SK-N-SH (cell line): Measurements from ENCODE around the gene EFCAB6. TPM values are rescaled to one million over a fixed set of nuclear protein-coding genes. Genes with fewer than 3 reads are reported as not detected.

Source experiments
- CTCF ChIA-PET: fragments of 300-600, 350-600 bp; formaldehyde crosslinking; extraction: SDS; loops from one replicate; lab custom pipeline; 2021; lab: Yijun Ruan, JAX
- POLR2A ChIA-PET: fragments of 350-600 bp; sonication (Branson Sonifier 250); formaldehyde crosslinking; extraction: SDS; loops from one replicate; lab custom pipeline; 2020; ENCODE audit warnings: antibody characterized with exemption, inconsistent platforms; lab: Yijun Ruan, JAX
- DNase-seq: peaks from one replicate; pipeline ENCODE4 v3.0.0; 2012
- H2AFZ ChIP-seq: fragments of 200-600 bp; sonication (generic); 2 replicates; pipeline ENCODE4 v1.8.1; 2016; ENCODE audit warnings: antibody characterized with exemption, mild to moderate bottlenecking, low read depth
- H3F3A ChIP-seq: fragments of 200-600 bp; sonication (generic); replicated peaks from 2 replicates; pipeline ENCODE3; 2016; ENCODE audit warnings: antibody characterized with exemption, mild to moderate bottlenecking; ENCODE audit not compliant: insufficient read depth
- H3K27ac ChIP-seq, 2 experiments: fragments of 200-500 bp in 1 of 2; fragments of 200-600 bp in 1 of 2; sonication (Bioruptor generic) in 1 of 2; sonication (generic), shearing (Covaris generic) in 1 of 2; 2 replicates each; pipeline versions ENCODE4 v1.5.1 to v1.6.1; 2014 to 2016; ENCODE audit warnings: low read depth in 2 of 2, inconsistent platforms in 1 of 2, low read length in 1 of 2, mild to moderate bottlenecking in 1 of 2, mixed read lengths in 1 of 2
- H3K27me3 ChIP-seq: fragments of 200-600 bp; sonication (generic), shearing (Covaris generic); 2 replicates; pipeline ENCODE4 v1.6.1; 2016; ENCODE audit warnings: mixed run types; ENCODE audit not compliant: insufficient read depth
- H3K36me3 ChIP-seq, 2 experiments: fragments of 200-500 bp in 1 of 2; fragments of 200-600 bp in 1 of 2; sonication (Bioruptor generic) in 1 of 2; sonication (generic) in 1 of 2; replicated peaks in 1 of 2; 2 replicates each; pipeline versions ENCODE3 to v1.5.1; 2014 to 2016; ENCODE audit warnings: low read length in 1 of 2, mild to moderate bottlenecking in 1 of 2; ENCODE audit not compliant: insufficient read depth in 2 of 2, control insufficient read depth in 1 of 2
- H3K4me1 ChIP-seq, 2 experiments: fragments of 200-500 bp in 1 of 2; fragments of 200-600 bp in 1 of 2; sonication (Bioruptor generic) in 1 of 2; sonication (generic), shearing (Covaris generic) in 1 of 2; 2 replicates each; pipeline versions ENCODE4 v1.5.1 to v1.6.1; 2014 to 2016; ENCODE audit warnings: low read depth in 1 of 2, low read length in 1 of 2, mixed run types in 1 of 2; ENCODE audit not compliant: insufficient read depth in 2 of 2, control insufficient read depth in 1 of 2
- H3K4me2 ChIP-seq: fragments of 200-600 bp; sonication (generic), shearing (Covaris generic); 2 replicates; pipeline ENCODE4 v1.6.1; 2017; ENCODE audit warnings: mixed run types
- H3K4me3 ChIP-seq, 2 experiments: fragments of 200-500 bp in 1 of 2; fragments of 200-600 bp in 1 of 2; sonication (Bioruptor generic) in 1 of 2; sonication (generic), shearing (Covaris generic) in 1 of 2; 2 replicates each; pipeline versions ENCODE4 v1.5.1 to v1.8.1; 2014 to 2016; ENCODE audit warnings: low read depth in 2 of 2, inconsistent platforms in 1 of 2, low read length in 1 of 2, mild to moderate bottlenecking in 1 of 2, mixed read lengths in 1 of 2, moderate library complexity in 1 of 2
- H3K79me2 ChIP-seq: fragments of 200-600 bp; sonication (generic); 2 replicates; pipeline ENCODE4 v1.8.1; 2017; ENCODE audit warnings: mild to moderate bottlenecking; ENCODE audit not compliant: insufficient read depth
- H3K9ac ChIP-seq: fragments of 200-600 bp; sonication (generic); 2 replicates; pipeline ENCODE4 v1.6.1; 2017; ENCODE audit warnings: mixed run types
- H3K9me2 ChIP-seq: fragments of 200-600 bp; sonication (generic); 2 replicates; pipeline ENCODE4 v1.6.1; 2017; ENCODE audit warnings: mixed run types
- H3K9me3 ChIP-seq: fragments of 200-600 bp; sonication (generic); 2 replicates; pipeline ENCODE4 v1.6.1; 2017; ENCODE audit warnings: mixed run types, mild to moderate bottlenecking, moderate library complexity
- H4K20me1 ChIP-seq: fragments of 200-600 bp; sonication (generic); 2 replicates; pipeline ENCODE4 v1.6.1; 2017; ENCODE audit warnings: mild to moderate bottlenecking, mixed run types; ENCODE audit not compliant: insufficient read depth
- CHD2 ChIP-seq: fragments of 150-350 bp; IDR thresholded peaks from 2 replicates; pipeline ENCODE4 v1.6.1; 2018; ENCODE audit warnings: low read length; ENCODE audit not compliant: partially characterized antibody
- FOXJ3 ChIP-seq: sonication (generic); formaldehyde crosslinking; IDR thresholded peaks from 2 replicates; pipeline ENCODE4 v1.5.1; 2020; ENCODE audit warnings: mild to moderate bottlenecking, missing genetic modification reagents
- GABPA ChIP-seq: IDR thresholded peaks from 2 replicates; pipeline ENCODE4 v1.4.0; 2012; ENCODE audit warnings: low read depth, mild to moderate bottlenecking
- MAX ChIP-seq: IDR thresholded peaks from 2 replicates; pipeline ENCODE4 v1.4.0; 2012; ENCODE audit warnings: low read depth
- MEF2A ChIP-seq: IDR thresholded peaks from 2 replicates; pipeline ENCODE4 v1.4.0; 2012; ENCODE audit warnings: low read depth, borderline replicate concordance
- NFIC ChIP-seq: IDR thresholded peaks from 2 replicates; pipeline ENCODE4 v1.4.0; 2012; ENCODE audit warnings: borderline replicate concordance
- RFX5 ChIP-seq: IDR thresholded peaks from 2 replicates; pipeline ENCODE4 v1.6.1; 2012; ENCODE audit warnings: mild to moderate bottlenecking, improper control_type of control experiment, low read length
- RXRA ChIP-seq: IDR thresholded peaks from 2 replicates; pipeline ENCODE4 v1.4.0; 2012; ENCODE audit warnings: low read depth, mild to moderate bottlenecking, borderline replicate concordance
- SIN3A ChIP-seq: IDR thresholded peaks from 2 replicates; pipeline ENCODE4 v1.6.1; 2012; ENCODE audit warnings: low read depth, mild to moderate bottlenecking, low read length, moderate library complexity, borderline replicate concordance
- SMC3 ChIP-seq: IDR thresholded peaks from 2 replicates; pipeline ENCODE4 v1.6.1; 2012; ENCODE audit warnings: low read depth, low read length, improper control_type of control experiment
- TCF12 ChIP-seq: IDR thresholded peaks from 2 replicates; pipeline ENCODE4 v1.4.0; 2012
- TEAD4 ChIP-seq: IDR thresholded peaks from 2 replicates; pipeline ENCODE4 v1.4.0; 2012; ENCODE audit warnings: mild to moderate bottlenecking, borderline replicate concordance; ENCODE audit not compliant: insufficient read depth
- USF1 ChIP-seq: IDR thresholded peaks from 2 replicates; pipeline ENCODE4 v1.4.0; 2012; ENCODE audit warnings: low read depth, borderline replicate concordance
- WGBS: methylation state at CpG from one replicate; pipeline ENCODE4 v1.1.6; 2017; ENCODE audit warnings: low lambda C conversion rate; 5-methylcytosine and 5-hydroxymethylcytosine counted together
- polyA plus RNA-seq, 3 experiments: library from polyadenylated mRNA; depleted of rRNA; stranded (reverse); fragments of >200 nt; gene quantifications; 2 replicates each; pipeline ENCODE4 v1.2.3, GENCODE V29; 2012

Gene EFCAB6
- polyA plus RNA-seq, 1 of the 3 experiments (the other 2 are of a cell fraction) = 0.46 TPM

- Histone ChIP-seq H3K4me3 (no peak overlapping the region), H3K36me3 (no peaks in the 10 kb centered on the region), H3F3A (no peaks in the 10 kb centered on the region), H3K9me3 (no peaks in the 10 kb centered on the region), H3K4me1 (no peaks in the 10 kb centered on the region), H3K27me3 (no peaks in the 10 kb centered on the region), H4K20me1 (no peaks in the 10 kb centered on the region), H3K79me2 (no peaks in the 10 kb centered on the region), H3K9ac (no peak overlapping the region), H3K9me2 (no peaks in the 10 kb centered on the region), H3K27ac (no peak overlapping the region; a peak in 1 of 4 replicates), H3K4me2 (no peak overlapping the region), H2AFZ (no peak overlapping the region)
- no peak for TF ChIP-seq MEF2A
- ChIA-PET POLR2A (interaction anchor here (0.6 kb wide), 1 partner anchor 9 kb away, joined by 4 read pairs; no protein-coding TSS in a partner anchor), CTCF (interaction anchor here (0.6 kb wide), 1 partner anchor 1992 kb away, joined by 3 read pairs; no protein-coding TSS in a partner anchor)
- 54% methylated on average over 1 of the region's 1 CpG for WGBS
- DNase-seq = no peak
Measured at GRCh38 chr22:43720716-43721115, 91.4 kb downstream of the EFCAB6 start.

GRCh38 chr22:43714104-43714503 is 98.0 kb downstream of the EFCAB6 start:
- Histone ChIP-seq H3K4me3 (no peak overlapping the region), H3K4me1 (no peaks in the 10 kb centered on the region), H3K9me3 (no peaks in the 10 kb centered on the region), H3K9ac (no peak overlapping the region), H3K36me3 (no peaks in the 10 kb centered on the region), H3K79me2 (no peaks in the 10 kb centered on the region), H3K27me3 (no peaks in the 10 kb centered on the region), H3K27ac (no peak overlapping the region), H3K9me2 (no peaks in the 10 kb centered on the region), H3K4me2 (no peak overlapping the region), H4K20me1 (no peaks in the 10 kb centered on the region), H2AFZ (no peak overlapping the region), H3F3A (no peaks in the 10 kb centered on the region)
- no peak for TF ChIP-seq MAX
- TF ChIP-seq RXRA = no peak
- TF ChIP-seq NFIC = no peak
- TF ChIP-seq TCF12 = no peak
- TF ChIP-seq FOXJ3 (CRISPR knock-in tag) = no peak
- no peak for TF ChIP-seq TEAD4
- ChIA-PET POLR2A (no interaction called here), CTCF (no interaction called here)
- 86% methylated on average over 2 of the region's 2 CpGs for WGBS
- DNase-seq = no peak

- POLR2A ChIA-PET = interaction anchor here (0.6 kb wide), 1 partner anchor 9 kb away, joined by 4 read pairs; no protein-coding TSS in a partner anchor
- DNase-seq = no peak
- CTCF ChIA-PET = no interaction called here
- H3K9me2 ChIP-seq = no peaks in the 10 kb centered on the region
- no peaks in the 10 kb centered on the region for H3K36me3 ChIP-seq
- no peaks in the 10 kb centered on the region for H3K4me1 ChIP-seq
- no peaks in the 10 kb centered on the region for H4K20me1 ChIP-seq
- no peak overlapping the region for H3K9ac ChIP-seq
- no peaks in the 10 kb centered on the region for H3K27me3 ChIP-seq
- H3K4me3 ChIP-seq = no peak overlapping the region
- no peaks in the 10 kb centered on the region for H3K79me2 ChIP-seq
- H3F3A ChIP-seq = no peaks in the 10 kb centered on the region
- TF ChIP-seq MAX (no peak), SIN3A (no peak), RFX5 (no peak), SMC3 (no peak), CHD2 (no peak), GABPA (no peak), USF1 (no peak)
- 80% methylated on average over 4 of the region's 4 CpGs for WGBS
- no peak overlapping the region for H2AFZ ChIP-seq
- H3K27ac ChIP-seq = no peak overlapping the region
- H3K4me2 ChIP-seq = no peak overlapping the region
- H3K9me3 ChIP-seq = no peaks in the 10 kb centered on the region
Measured at GRCh38 chr22:43711681-43712080, 100.4 kb downstream of the EFCAB6 start.
